Hair follicle dermal papilla cell (primary cell): Measurements from ENCODE around the gene GDAP2. TPM values are rescaled to one million over a fixed set of nuclear protein-coding genes. Genes with fewer than 3 reads are reported as not detected.

ENCODE experiments used
- total RNA-seq: library from RNA; depleted of rRNA; stranded (reverse); fragments of >200 nt; gene quantifications from 2 replicates; pipeline ENCODE4 v1.2.3, GENCODE V29; 2012

Gene GDAP2, protein sequence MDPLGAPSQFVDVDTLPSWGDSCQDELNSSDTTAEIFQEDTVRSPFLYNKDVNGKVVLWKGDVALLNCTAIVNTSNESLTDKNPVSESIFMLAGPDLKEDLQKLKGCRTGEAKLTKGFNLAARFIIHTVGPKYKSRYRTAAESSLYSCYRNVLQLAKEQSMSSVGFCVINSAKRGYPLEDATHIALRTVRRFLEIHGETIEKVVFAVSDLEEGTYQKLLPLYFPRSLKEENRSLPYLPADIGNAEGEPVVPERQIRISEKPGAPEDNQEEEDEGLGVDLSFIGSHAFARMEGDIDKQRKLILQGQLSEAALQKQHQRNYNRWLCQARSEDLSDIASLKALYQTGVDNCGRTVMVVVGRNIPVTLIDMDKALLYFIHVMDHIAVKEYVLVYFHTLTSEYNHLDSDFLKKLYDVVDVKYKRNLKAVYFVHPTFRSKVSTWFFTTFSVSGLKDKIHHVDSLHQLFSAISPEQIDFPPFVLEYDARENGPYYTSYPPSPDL
- 26.2 and 29.2 TPM in 2 replicates for total RNA-seq

DNA sequence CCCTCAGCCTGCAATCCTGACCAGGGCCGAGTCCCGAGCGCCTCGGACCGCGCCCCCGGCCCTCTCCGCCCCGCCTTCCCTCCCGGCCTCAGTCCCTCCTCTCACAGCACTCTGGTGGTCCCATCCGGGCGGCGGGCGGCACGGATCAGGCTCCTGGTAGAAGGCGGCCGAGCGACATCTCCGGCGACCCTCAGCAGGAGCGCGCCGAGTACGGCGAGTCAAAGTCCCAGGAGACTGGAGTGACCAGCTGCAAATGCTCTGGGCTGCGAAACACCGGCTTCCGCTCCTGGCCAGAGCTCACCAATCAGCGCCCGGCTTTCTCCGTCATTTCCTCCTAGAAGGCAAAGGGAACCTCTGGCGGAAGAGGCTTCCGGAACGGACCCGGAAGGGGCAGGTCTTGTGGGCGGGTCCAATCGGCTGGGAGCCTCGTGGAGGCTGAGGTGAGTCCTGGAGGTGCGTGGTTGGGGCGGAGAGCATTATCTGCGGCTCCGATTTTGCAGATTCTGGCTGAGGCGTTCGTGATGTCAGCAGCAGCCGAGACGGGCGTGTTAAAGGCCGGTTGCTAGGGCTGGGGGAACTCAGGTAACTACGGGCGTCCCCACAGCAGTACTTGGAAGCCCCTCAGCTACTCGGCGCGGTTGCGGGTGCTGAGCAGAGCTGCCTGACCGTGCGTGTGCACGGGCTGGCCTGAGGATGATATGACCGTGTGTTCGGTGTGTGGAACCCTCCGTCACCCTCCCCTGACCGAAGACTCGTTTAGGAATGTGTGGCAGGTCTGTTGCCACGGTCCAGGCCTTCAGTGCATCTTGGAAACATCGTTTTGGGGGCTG lies at the start of gene GDAP2, which contains the start of gene WDR3:
GDAP2 (minus strand) TSS at position 279 of the 830 bp plus-strand sequence. CDS start 9,264 bp downstream, outside the sequence.
WDR3 (plus strand) TSS at position 397 of the 830 bp plus-strand sequence. CDS start 3,581 bp downstream, outside the sequence.

Other genes with a start within 250 kb of the GDAP2 start
- 13.3 and 22.6 TPM in 2 replicates for gene WDR3, start 118 bp upstream of the GDAP2 start, total RNA-seq